ENCODE measurements around the gene ZNF385A.

The ZNF385A gene

GRCh38 chr12:54415221-54415929 is 30.8 kb upstream of the ZNF385A start:
- peak; percentile 43 for DNase-seq (ENCODE audit: low read depth)

DNA sequence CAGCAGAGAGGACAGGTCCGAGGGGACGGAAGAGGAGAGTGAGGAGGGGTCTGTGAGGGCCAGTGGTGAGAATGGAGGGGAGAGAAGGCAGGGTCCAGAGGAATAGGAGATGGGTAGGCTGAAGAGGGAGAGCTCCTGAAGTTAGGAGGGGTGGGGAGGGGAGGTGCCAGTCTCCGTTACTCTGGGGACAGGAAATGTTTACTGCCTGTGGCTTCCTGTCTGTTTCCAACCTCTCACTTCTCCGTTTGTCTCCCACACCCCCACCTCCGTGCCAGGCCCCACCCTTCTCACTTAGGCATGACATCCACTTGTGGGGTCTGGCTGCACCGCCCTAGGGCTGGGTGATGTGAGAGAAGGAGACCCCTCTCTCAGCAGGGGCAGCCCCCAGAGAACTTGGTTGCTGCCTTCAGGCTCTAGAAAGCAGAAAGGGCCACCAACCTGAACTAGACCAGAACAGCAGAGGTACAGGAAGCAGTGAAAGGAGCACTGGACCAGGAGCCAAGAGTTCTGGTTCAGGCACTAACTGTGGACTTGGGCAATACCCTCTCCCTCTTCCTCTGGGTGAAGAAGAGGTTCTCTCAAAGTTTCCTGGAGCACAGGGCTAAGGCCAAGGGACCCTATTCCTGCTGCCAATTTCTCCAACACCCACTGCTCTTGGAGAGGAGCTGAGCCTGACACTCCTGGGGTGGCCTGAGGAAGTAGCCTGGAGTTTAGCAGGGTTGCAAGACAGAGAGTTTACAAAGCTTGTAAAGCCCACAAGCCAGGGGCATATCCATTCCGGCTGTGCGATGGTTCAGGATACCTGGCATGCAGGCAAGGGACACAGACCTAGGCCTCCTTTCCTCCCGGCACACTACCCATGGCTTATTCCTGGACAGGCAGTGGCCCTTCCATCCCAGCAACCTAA is 29.0 kb upstream of the ZNF385A start:
- DNase-seq (ENCODE audit: low read depth): peak; percentile 53

- DNase-seq (ENCODE audit: low read depth): no peak
These were observed 28.3 kb upstream of the ZNF385A start for GRCh38 chr12:54412786-54413185.

- no peak for DNase-seq (ENCODE audit: low read depth)
These were observed 27.8 kb upstream of the ZNF385A start for GRCh38 chr12:54412348-54412747.

DNA sequence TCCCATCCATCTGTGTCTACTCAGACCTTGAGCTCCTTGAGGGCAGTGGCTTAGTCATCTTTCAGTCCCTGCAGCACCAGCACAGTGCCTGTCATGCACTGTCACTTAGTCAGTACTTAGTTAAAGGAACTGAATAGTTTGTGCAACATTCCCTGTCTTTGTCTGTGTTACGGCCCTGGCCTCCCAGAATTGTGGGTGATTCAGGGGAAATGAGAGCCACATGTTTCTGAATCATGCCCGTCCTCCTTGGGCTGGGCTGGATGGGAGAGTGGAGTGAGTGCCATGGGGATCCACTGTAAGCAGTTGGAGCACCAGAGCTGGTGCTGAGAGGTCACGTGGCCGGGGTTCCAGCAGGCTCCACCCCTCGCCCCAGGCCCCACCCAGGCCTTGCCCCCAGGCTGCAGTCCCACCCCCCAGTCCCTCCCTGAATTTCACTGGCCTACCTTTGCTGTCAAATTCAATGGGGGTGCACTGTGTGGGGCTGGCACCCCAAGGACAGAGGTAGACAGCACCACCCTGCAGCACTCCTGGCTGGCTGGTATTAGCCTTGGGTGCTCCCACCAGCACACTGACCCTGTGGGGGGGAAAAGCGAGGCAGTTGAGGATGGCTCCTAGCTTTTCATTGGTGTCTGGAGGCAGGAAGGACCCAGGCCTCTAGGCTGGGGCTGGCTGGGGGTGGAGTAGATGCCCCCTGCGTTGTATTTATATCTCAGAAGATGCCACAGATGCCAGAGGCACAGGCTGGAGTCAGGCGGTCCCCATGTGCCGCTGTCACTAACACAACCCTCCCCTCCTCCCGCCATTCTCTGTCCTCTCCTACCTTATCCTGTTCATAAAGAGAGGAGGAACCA is 27.1 kb upstream of the ZNF385A start:
- peak; percentile 94 for DNase-seq (ENCODE audit: low read depth)

DNA sequence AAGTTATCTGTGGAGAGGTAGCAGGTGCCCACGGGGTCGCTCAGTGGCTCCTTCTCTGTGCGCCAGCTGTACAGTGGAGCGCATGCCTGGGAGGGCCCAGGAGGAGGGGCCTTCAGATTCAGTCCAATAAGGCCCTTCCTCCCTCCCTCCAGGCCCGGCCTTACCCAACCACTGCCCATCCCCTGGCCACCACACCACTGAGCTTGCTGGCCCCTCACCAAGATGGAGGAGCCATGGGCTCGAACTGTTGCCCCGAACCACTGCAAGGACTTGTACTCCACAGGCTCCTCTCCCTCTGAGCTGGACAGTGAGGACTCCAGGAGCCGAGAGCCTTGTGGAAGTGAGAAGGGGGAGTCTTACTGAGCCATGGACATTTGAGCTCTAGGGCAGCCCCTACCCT is 24.7 kb upstream of the ZNF385A start:
- no peak for DNase-seq (ENCODE audit: low read depth)

- no peak for DNase-seq (ENCODE audit: low read depth)
These were observed 22.8 kb upstream of the ZNF385A start for GRCh38 chr12:54407183-54407905.

GRCh38 chr12:54405573-54405972 is 21.0 kb upstream of the ZNF385A start:
- no peak for DNase-seq (ENCODE audit: low read depth)

DNA sequence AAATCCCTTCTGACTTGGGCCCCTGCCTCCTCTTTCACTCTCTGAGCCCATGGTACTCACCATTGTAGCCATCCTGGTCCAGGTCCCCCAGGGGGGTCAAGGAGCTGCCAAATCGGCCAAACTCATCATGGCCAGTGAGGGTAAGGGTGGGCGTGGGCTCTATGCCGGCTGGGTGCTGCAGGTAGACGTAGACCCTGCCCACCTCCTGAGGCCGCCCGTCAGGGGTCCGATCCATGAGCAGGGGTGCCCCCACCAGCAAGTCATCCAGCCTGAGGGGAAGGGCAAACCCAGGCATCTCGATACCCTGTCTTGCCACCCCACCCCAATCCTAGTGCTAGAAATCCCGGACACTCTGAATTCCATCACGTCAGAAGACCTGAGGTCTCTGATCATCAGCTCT is 20.6 kb upstream of the ZNF385A start:
- no peak for DNase-seq (ENCODE audit: low read depth)

GRCh38 chr12:54404061-54405004 is 19.8 kb upstream of the ZNF385A start:
- DNase-seq (ENCODE audit: low read depth): peak; percentile 54

- no peak for DNase-seq (ENCODE audit: low read depth)
These were observed 16.6 kb upstream of the ZNF385A start for GRCh38 chr12:54401119-54401518.

GRCh38 chr12:54398995-54399793 is 14.7 kb upstream of the ZNF385A start:
- DNase-seq (ENCODE audit: low read depth): peak; percentile 74

- no peak for DNase-seq (ENCODE audit: low read depth)
These were observed 13.7 kb upstream of the ZNF385A start for GRCh38 chr12:54398218-54398617.

GRCh38 chr12:54397157-54397556 is 12.6 kb upstream of the ZNF385A start:
- DNase-seq (ENCODE audit: low read depth): no peak

- no peak for DNase-seq (ENCODE audit: low read depth)
These were observed 11.0 kb upstream of the ZNF385A start for GRCh38 chr12:54395545-54395944.

DNA sequence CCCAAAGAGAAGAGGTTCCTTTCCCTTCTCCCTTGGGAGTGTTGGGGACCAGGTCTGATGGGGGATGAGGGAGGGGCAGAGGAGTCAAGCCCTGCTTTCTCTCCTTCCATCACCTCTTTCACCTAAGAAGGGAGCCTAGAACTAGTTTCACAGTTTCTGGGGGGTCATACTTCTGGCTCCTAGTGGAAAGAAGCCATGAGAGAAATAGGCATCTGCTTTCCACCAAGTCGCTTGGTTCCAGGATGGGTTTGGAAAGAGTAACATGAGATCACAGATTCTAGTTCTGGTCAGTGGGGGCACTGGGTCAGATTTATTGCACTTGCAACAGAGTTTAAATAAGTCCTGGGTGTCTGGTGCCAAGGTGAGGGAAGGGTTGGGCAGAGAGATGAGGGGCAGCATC is 10.5 kb upstream of the ZNF385A start:
- DNase-seq (ENCODE audit: low read depth): no peak

GRCh38 chr12:54394281-54394719 is 9.8 kb upstream of the ZNF385A start:
- DNase-seq (ENCODE audit: low read depth): peak; percentile 42

GRCh38 chr12:54393743-54394142 is 9.2 kb upstream of the ZNF385A start:
- DNase-seq (ENCODE audit: low read depth): no peak

GRCh38 chr12:54393207-54393609 is 8.7 kb upstream of the ZNF385A start:
- DNase-seq (ENCODE audit: low read depth): no peak
